Measurements from ENCODE around the gene OR52N4.

The OR52N4 gene

DNA sequence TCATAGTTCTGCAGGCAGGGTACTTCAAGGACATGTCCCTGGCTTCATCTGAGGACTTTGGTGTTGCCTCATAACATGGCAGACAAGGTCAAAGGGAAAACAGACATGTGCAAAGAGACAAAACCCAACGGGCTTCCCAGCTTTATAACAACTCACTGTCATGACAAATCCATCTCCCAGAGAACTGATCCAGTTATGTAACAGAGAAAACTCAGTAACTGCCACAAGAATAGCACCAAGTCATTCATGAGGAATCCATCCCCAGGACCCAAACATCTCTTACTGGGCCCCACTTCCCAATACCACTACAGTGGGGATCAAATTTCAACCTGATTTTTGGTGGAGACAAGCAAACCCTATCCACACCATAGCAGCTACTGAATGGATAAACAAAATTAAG, 13.0 kb downstream of the OR52N4 start:
- H3K27ac ChIP-seq, result no peak overlapping the region
- no peak for TF ChIP-seq ZFX (IDR thresholded peaks at IDR 0.05; ENCODE audit: borderline replicate concordance)
- TF ChIP-seq, protein P1, sequence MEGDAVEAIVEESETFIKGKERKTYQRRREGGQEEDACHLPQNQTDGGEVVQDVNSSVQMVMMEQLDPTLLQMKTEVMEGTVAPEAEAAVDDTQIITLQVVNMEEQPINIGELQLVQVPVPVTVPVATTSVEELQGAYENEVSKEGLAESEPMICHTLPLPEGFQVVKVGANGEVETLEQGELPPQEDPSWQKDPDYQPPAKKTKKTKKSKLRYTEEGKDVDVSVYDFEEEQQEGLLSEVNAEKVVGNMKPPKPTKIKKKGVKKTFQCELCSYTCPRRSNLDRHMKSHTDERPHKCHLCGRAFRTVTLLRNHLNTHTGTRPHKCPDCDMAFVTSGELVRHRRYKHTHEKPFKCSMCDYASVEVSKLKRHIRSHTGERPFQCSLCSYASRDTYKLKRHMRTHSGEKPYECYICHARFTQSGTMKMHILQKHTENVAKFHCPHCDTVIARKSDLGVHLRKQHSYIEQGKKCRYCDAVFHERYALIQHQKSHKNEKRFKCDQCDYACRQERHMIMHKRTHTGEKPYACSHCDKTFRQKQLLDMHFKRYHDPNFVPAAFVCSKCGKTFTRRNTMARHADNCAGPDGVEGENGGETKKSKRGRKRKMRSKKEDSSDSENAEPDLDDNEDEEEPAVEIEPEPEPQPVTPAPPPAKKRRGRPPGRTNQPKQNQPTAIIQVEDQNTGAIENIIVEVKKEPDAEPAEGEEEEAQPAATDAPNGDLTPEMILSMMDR (IDR thresholded peaks at IDR 0.05), result no peak

GRCh38 chr11:5783255-5783654, 29.2 kb downstream of the OR52N4 start, which contains the start of gene OR52N5:
TSS of gene OR52N5 (minus strand) at chr11:5783355. CDS start at chr11:5778634, 4,721 bp downstream.
- TF ChIP-seq ZFX (IDR thresholded peaks at IDR 0.05; ENCODE audit: borderline replicate concordance), result no peak
- TF ChIP-seq, protein P1 (IDR thresholded peaks at IDR 0.05), result no peak
- no peak within 1 kb of the TSS for H3K27ac ChIP-seq

DNA sequence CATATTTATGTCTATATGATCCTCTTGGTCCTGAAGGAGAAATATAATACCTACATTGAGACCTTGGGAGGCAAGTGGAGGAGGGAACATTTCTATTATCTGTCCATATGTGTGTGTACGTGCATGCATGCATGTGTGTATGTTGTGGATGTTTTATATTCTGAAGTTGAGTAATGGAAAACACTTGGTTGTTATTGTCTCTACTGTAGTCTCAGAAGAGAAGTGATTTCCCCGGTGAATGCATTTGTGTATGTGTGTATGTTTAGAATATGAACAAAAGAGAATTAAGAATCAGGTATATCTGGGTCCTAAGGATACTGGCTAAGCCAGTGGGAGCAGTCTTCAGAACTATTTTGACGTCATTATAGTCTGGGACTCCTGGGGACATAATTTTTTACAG, 37.1 kb downstream of the OR52N4 start, which contains the start of gene OR52N1:
OR52N1 (minus strand) TSS at position 101 of the 400 bp plus-strand sequence. CDS start 2,449 bp downstream, outside the sequence.
- H3K27ac ChIP-seq, result no peak within 1 kb of the TSS
- TF ChIP-seq, protein P1 (IDR thresholded peaks at IDR 0.05), result no peak
- no peak for TF ChIP-seq ZFX (IDR thresholded peaks at IDR 0.05; ENCODE audit: borderline replicate concordance)

DNA sequence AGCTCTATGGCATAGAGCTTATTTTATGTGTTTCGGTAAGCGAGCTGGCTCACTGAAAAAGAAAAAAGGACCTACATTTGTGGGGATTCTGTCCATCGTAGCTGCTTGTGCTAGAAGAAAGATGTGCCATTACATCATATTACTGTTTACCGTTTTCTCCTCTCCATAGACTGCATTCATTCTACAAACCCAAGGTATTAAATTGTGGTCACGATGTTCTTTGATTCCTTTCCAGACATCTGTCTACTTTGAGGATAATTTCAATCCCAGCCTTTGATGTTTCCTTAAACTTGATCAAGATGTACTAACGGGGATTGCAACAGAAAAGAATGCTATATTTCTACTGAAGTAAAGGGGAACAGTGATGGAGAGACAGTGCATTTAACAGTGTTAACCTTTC, 42.5 kb downstream of the OR52N4 start:
- no peak overlapping the region for H3K27ac ChIP-seq
- TF ChIP-seq ZFX (IDR thresholded peaks at IDR 0.05; ENCODE audit: borderline replicate concordance), result no peak
- TF ChIP-seq, protein P1 (IDR thresholded peaks at IDR 0.05), result no peak

- TF ChIP-seq, protein P1 (IDR thresholded peaks at IDR 0.05), result no peak
- no peak for TF ChIP-seq ZFX (IDR thresholded peaks at IDR 0.05; ENCODE audit: borderline replicate concordance)
- no peak overlapping the region for H3K27ac ChIP-seq
Observed at GRCh38 chr11:5803982-5804381, 49.9 kb downstream of the OR52N4 start.

Measured in 22Rv1 (cell line).